DOHH2 (cell line): ENCODE data around the gene PREPL.

Experiments used
- H3F3A ChIP-seq: fragments of 200-600 bp; sonication (generic), shearing (Covaris generic); 2 replicates; pipeline ENCODE4 v1.6.0; 2016; ENCODE audit warnings: antibody characterized with exemption, mild to moderate bottlenecking; ENCODE audit not compliant: control insufficient read depth, insufficient read depth
- H3K27ac ChIP-seq: fragments of 200-600 bp; sonication (generic); 2 replicates; pipeline ENCODE4 v1.5.1; 2014; ENCODE audit warnings: low read depth, mild to moderate bottlenecking, low read length, moderate library complexity
- H3K27me3 ChIP-seq: fragments of 200-600 bp; sonication (generic); 2 replicates; pipeline ENCODE4 v1.6.1; 2014; ENCODE audit warnings: mild to moderate bottlenecking, low read length, mixed read lengths; ENCODE audit not compliant: control insufficient read depth
- H3K36me3 ChIP-seq: fragments of 200-600 bp; sonication (generic); 2 replicates; pipeline ENCODE4 v1.6.1; 2014; ENCODE audit warnings: mild to moderate bottlenecking, low read length, moderate library complexity, mixed read lengths; ENCODE audit not compliant: control insufficient read depth
- H3K4me1 ChIP-seq: fragments of 200-600 bp; sonication (generic); 2 replicates; pipeline ENCODE4 v1.6.1; 2014; ENCODE audit warnings: mild to moderate bottlenecking, low read length, mixed read lengths; ENCODE audit not compliant: control insufficient read depth
- H3K4me2 ChIP-seq: fragments of 200-600 bp; sonication (generic); 2 replicates; pipeline ENCODE4 v1.6.0; 2014; ENCODE audit warnings: mild to moderate bottlenecking, low read length, moderate library complexity
- H3K4me3 ChIP-seq: fragments of 200-600 bp; sonication (generic); 2 replicates; pipeline ENCODE4 v1.5.1; 2014; ENCODE audit warnings: mild to moderate bottlenecking, low read length, mixed read lengths
- H3K79me2 ChIP-seq: fragments of 200-600 bp; sonication (generic); 2 replicates; pipeline ENCODE4 v1.6.1; 2014; ENCODE audit warnings: mild to moderate bottlenecking, low read length, mixed read lengths; ENCODE audit not compliant: control insufficient read depth
- H3K9me2 ChIP-seq: fragments of 200-600 bp; sonication (generic); replicated peaks from 2 replicates; pipeline ENCODE4 v1.6.1; 2014; ENCODE audit warnings: mild to moderate bottlenecking, low read length, mixed read lengths; ENCODE audit not compliant: control insufficient read depth
- H3K9me3 ChIP-seq: fragments of 200-600 bp; sonication (generic); 2 replicates; pipeline ENCODE4 v1.6.1; 2014; ENCODE audit warnings: antibody characterized with exemption, low read length, mixed read lengths; ENCODE audit not compliant: control insufficient read depth, insufficient read depth
- H4K20me1 ChIP-seq: fragments of 200-600 bp; sonication (generic); 2 replicates; pipeline ENCODE4 v1.6.0; 2014; ENCODE audit warnings: low read depth, mild to moderate bottlenecking, antibody characterized with exemption, low read length, moderate library complexity; ENCODE audit not compliant: control insufficient read depth, insufficient read depth
- EZH2phosphoT487 ChIP-seq: fragments of 200-600 bp; sonication (generic); IDR thresholded peaks from 2 replicates; pipeline ENCODE4 v1.6.1; 2017; ENCODE audit warnings: borderline replicate concordance, mild to moderate bottlenecking, antibody characterized with exemption, low read length, moderate library complexity, mixed read lengths
- TF ChIP-seq, protein P1 (sequence below): fragments of 200-600 bp; sonication (generic); IDR thresholded peaks from one replicate; pipeline ENCODE4 v1.5.1; 2014; ENCODE audit warnings: antibody characterized with exemption, mild to moderate bottlenecking, low read depth, low read length; ENCODE audit not compliant: poor library complexity, severe bottlenecking

The PREPL gene

DNA sequence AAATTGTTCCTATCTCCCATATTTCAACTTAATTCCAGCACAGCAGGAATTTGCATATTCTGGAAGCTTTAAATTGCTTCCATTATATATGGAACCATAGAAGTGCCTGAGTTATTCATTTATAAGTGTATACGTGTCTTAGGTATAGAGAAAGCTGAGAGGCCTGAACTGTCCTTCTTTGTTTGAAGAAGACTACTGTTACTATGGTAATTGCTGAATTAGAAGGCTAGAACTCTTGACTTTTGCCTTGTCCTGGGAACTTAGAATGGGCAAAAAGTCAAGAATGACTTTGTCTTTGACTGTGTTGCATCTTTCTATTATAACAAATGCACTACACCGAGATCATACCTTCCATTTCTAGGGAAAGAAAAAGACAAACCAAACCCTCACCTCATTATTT, 16.2 kb upstream of the PREPL start:
- H3K9me2 ChIP-seq, result no peaks in the 10 kb centered on the region

DNA sequence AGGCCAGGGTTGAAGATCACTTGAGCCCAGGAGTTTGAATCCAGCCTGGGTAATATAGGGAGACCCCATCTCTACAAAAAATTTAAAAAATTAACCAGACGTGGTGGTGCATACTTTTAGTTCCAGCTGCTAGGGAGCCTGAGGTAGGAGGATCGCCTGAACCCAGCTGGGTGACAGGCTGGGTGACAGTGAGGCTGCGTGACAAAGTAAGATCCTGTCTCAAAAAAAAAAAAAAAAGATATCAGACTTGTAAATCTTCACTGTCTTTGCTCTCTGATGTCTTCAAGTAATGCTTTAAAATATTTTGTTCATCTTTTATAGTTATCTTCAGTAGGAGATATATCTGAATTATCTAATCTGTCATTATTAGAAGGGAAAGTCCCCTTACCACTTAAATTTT, 11.0 kb upstream of the PREPL start:
- H3K27ac ChIP-seq, result no peak overlapping the region
- H3K36me3 ChIP-seq, result 0 out of 2 replicates have a peak, but pooled peaks cover 3% of the 10 kb centered on the region
- no peaks in the 10 kb centered on the region for H3K9me3 ChIP-seq
- H3K9me2 ChIP-seq, result no peaks in the 10 kb centered on the region
- no peak for TF ChIP-seq EZH2phosphoT487
- TF ChIP-seq, protein P1, sequence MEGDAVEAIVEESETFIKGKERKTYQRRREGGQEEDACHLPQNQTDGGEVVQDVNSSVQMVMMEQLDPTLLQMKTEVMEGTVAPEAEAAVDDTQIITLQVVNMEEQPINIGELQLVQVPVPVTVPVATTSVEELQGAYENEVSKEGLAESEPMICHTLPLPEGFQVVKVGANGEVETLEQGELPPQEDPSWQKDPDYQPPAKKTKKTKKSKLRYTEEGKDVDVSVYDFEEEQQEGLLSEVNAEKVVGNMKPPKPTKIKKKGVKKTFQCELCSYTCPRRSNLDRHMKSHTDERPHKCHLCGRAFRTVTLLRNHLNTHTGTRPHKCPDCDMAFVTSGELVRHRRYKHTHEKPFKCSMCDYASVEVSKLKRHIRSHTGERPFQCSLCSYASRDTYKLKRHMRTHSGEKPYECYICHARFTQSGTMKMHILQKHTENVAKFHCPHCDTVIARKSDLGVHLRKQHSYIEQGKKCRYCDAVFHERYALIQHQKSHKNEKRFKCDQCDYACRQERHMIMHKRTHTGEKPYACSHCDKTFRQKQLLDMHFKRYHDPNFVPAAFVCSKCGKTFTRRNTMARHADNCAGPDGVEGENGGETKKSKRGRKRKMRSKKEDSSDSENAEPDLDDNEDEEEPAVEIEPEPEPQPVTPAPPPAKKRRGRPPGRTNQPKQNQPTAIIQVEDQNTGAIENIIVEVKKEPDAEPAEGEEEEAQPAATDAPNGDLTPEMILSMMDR, result no peak
- H4K20me1 ChIP-seq, result no peaks in the 10 kb centered on the region
- H3K4me3 ChIP-seq, result no peak overlapping the region
- no peak overlapping the region for H3K4me2 ChIP-seq
- peaks cover 23% of the 10 kb centered on the region for H3K79me2 ChIP-seq
- H3K27me3 ChIP-seq, result no peaks in the 10 kb centered on the region
- no peaks in the 10 kb centered on the region for H3K4me1 ChIP-seq
- H3F3A ChIP-seq, result no peaks in the 10 kb centered on the region

More for the DNA sequence above, 16.2 kb upstream of the PREPL start:
- TF ChIP-seq EZH2phosphoT487, result no peak
- TF ChIP-seq, protein P1, result no peak
- H3K4me1 ChIP-seq, result no peaks in the 10 kb centered on the region
- H3K4me2 ChIP-seq, result no peak overlapping the region
- no peaks in the 10 kb centered on the region for H3K27me3 ChIP-seq
- no peak overlapping the region for H3K4me3 ChIP-seq
- no peaks in the 10 kb centered on the region for H3F3A ChIP-seq
- no peak overlapping the region for H3K27ac ChIP-seq
- H4K20me1 ChIP-seq, result 0 out of 2 replicates have a peak, but pooled peaks cover 3% of the 10 kb centered on the region
- H3K79me2 ChIP-seq, result no peaks in the 10 kb centered on the region
- 0 out of 2 replicates have a peak, but pooled peaks cover 3% of the 10 kb centered on the region for H3K36me3 ChIP-seq
- no peaks in the 10 kb centered on the region for H3K9me3 ChIP-seq

DNA sequence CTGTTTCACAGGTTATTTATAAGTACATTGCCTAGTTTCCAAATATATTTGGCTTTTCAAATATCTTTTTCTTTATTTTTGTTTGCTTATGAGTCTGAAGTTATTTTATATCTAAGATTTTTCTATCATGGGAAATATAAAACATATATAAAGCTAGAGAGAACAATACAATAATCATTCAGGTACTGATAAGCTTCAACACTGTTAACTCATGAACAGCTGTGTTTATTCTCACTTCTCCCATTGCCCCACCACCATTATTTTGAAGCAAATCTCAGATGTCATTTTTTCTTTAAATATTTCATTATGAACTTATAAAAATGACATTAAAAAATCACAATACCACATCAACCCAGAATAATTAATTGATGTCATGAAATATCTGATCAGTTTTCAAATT, 10.2 kb upstream of the PREPL start:
- 0 out of 2 replicates have a peak, but pooled peaks cover 3% of the 10 kb centered on the region for H3K36me3 ChIP-seq
- no peak overlapping the region for H3K4me2 ChIP-seq
- H3K27ac ChIP-seq, result no peak overlapping the region
- H3K4me3 ChIP-seq, result no peak overlapping the region
- H4K20me1 ChIP-seq, result no peaks in the 10 kb centered on the region
- no peaks in the 10 kb centered on the region for H3F3A ChIP-seq
- H3K9me3 ChIP-seq, result no peaks in the 10 kb centered on the region
- TF ChIP-seq, protein P1, result no peak
- TF ChIP-seq EZH2phosphoT487, result no peak
- H3K9me2 ChIP-seq, result no peaks in the 10 kb centered on the region
- no peaks in the 10 kb centered on the region for H3K27me3 ChIP-seq
- H3K79me2 ChIP-seq, result peaks cover 30% of the 10 kb centered on the region
- H3K4me1 ChIP-seq, result no peaks in the 10 kb centered on the region
